ENCODE results near the gene RABGAP1L.

RABGAP1L gene

DNA sequence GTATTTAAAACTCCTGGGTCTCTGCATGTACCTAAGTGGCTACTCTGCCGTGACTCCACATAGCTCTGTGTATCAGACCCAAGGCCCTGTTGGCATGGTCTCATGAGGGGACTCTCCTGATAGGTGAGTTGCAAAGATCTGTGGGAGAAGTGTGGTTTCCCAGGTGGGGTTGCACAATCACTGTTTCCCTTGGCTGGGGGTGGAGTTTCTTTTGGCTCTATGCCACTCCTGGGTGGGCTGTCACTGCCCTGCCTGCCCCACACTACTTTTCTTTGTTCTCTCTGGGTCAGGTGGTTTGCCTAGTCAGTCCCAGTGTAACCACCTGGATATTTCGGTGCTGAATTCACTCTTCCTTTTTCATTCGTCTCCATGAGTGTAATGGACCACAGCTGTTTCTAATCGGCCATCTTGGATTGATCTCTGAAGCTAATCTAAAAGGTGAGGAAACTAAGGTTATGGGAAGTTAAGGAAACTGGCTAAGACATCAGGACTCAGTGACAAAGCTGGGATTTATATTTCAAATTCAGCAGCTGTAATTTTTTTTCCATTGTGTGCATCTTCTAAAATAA is 743.3 kb downstream of the RABGAP1L start:
- DNase-seq, result no peak

DNA sequence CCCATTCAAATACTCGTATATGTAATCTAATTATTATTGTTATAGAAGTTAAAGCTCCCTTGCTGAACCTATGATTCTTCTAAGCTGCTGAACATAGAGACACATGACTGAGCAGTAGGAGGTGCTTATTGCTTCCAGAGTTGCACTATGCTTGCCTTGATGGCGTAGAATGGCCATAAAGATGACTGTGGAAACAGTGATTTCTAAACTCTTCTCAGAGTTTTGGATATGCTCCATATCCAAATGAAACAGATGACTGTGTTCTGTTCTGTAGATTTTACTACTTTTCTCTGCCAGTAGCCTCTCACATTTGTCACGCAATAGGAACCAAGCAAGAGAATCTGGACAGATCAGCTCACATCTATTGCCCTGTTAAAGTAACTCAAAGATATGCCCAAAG is 752.3 kb downstream of the RABGAP1L start:
- DNase-seq, result no peak

DNA sequence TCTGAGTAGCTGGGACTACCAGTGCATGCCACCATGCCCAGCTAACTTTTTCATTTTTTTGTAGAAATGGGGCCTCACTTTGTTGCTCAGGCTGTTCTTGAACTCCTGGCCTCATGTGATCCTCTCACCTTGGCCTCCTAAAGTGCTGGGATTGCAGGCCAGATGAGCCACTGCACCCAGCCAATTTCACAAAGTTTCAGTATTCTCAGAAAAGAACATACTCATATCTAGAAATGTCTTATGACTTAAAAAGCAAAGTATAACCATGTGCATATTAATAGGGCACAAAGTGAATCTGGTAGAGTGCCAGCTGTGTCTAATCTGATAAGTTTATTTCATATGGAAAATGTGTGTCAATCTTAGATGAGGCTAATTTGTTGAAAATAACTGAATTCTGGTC is 752.9 kb downstream of the RABGAP1L start:
- DNase-seq, result no peak

DNA sequence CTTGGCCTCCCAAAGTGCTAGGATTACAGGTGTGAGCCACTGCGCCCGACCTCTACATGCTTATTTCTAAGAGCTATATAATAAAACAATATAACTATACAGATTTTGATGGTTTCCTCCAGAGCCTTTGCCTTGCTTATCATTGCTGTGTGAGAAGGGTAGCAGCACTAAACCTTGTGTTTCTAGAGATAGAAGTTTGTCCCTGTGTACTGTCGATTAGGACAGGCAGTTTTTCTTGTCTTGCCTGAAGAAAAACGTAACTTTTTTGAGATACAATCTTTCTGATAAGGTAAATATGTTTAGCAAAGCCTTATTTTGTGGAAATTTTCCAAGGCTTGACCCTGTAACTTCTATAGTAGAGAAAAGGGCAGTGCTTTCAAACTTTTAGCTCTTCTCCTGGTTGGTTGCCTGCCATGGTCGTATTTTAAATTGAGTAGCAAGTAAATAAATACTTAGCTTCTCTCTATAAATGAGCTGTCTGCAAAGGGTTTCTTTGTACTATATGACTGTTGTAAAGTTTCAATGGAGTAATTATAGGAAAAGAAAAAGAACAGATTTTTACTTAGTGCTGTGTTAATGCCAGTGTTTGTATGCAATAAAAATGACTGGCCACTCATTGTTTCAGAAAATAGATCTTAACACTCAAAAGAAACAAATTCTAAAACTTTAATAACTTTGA is 754.0 kb downstream of the RABGAP1L start:
- no peak for DNase-seq

DNA sequence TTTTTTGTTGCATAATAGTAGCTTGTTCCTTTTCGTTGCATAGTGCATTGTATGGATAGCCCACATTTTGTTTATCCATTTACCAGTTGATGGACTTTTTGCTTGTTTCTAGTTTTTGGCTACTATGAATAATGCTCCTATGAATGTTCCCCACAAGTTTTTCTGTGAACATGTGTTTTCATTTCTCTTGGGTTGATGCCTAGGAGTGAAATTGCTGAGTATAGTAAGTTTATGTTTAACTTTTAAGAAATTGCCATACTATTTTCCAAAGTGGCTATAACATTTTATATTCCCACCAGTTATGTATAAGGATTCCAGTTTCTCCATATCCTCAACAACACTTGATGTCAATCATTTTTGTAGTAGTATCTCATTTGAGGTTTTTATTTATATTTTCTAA is 755.7 kb downstream of the RABGAP1L start:
- DNase-seq, result no peak

DNA sequence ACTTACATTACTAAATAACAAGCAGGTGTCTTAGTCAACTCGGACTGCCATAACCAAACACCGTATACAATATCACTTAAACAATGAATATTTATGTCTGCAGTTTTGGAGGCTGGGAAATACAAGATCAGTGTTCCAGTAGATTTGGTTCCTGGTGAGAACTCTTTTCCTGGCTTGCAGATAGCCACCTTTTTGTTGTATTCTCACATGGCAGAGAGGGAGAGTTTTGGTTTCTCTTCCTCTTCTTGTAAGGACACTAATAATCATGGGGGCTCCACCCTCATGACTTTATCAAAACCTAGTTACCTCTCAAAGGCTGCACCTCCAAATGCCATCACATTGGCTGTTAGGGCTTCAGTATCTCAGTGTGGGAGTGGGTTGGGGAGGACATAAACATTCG is 757.5 kb downstream of the RABGAP1L start:
- no peak for DNase-seq

DNA sequence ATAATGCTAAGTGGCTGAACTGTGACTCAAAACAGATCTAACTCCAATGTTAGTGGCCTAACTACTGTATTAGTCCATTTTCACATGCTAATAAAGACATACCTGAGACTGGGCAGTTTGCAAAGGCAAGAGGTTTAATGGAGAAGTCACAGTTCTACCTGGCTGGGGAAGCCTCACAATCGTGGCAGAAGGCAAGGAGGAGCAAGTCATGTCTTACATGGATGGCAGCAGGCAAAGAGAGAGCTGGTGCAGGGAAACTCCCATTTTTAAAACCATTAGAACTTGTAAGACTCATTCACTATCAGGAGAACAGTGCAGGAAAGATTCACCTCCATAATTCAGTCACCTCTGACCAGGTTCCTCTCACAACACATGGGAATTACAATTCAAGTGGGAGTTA is 760.8 kb downstream of the RABGAP1L start:
- DNase-seq, result no peak

DNA sequence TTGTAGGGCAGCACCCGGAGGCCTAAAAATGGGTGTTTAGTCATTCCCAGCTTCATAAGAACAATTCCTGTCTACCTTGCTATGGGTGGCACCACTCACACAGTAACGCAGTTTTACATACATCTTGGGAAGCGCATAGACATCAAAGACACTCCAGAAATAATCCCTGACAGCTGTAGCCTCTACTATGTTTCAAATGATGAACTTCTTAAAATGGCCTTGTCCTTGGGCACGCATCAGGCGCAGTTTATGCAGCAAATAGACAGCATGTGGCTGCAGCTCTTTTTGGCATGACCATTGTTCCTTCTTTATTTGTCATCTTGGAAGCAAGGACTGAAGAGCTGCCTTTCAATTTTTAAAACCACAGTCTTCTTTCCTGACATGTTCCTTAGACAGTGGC is 762.8 kb downstream of the RABGAP1L start:
- no peak for DNase-seq

DNA sequence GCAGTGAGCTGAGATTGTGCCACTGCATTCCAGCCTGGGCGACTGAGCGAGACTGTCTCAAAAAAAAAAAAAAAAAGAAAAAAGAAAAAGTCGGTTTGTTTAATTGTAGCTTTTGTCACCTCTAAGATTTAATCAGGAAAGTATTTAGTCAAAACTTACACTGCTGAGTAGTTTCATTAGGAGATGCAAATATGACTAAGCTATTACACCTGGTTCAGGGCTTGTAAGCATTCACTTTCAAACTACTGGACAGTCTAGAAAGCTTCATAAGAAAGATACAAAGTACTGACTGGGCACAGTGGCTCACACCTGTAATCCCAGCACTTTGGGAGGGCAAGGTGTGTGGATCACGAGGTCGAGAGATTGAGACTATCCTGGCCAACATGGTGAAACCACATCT is 764.5 kb downstream of the RABGAP1L start:
- no peak for DNase-seq

DNA sequence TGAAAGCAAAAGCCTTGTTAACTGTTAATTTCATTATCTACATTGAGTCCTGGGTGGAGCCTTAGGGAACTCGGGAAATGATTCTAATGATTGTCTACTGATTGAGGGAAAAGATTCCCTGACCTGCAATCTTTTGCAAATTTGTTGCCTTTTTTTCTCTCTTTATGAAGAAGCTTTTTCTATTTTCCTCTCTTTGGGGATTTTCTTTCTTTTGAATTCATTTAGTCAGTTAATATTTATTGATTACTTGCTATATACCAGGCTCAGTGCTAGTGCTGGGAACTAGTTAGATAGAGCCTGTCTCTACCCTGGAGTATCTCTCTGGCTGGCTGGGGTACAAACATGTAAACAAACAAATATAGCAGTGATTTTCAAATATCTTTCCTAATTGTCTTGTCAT is 769.2 kb downstream of the RABGAP1L start:
- no peak for DNase-seq

DNA sequence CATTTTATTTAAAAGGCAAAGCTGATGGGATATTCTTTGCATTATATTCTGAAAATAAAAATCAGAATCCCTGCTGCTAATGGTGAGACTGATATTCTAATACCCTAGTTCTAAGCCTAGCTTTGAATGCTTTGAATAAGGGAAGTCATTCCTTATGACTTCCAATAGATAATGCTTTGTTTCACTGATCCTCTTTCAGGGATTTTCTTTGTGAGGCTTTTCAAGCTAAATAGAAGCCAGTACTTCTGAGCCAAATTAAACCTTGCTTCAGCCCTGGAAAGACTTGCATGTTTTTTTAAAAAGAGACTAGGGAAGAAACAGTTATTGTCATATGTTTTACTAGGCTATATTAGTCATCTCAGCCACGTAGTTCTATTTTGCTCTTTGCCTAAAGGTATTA is 771.9 kb downstream of the RABGAP1L start:
- DNase-seq, result no peak

DNA sequence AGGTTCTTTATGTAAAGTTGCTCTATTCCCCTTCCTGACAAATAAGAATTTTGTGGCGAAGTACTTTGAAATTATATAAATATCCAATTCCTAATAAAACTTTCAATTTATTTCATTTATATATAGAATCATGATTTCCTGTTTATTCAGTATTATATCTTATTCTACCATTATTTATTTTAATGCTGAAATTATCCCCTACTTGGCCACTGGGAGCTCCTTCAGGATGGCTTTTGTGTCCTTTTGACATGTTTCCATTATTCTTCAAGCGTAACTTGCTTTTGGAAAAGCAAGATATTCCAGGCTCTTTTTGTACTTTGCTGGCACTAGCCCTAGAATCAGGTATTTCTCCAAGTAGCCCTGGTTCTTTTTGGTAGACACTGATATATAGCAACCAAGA is 773.3 kb downstream of the RABGAP1L start:
- DNase-seq, result no peak

DNA sequence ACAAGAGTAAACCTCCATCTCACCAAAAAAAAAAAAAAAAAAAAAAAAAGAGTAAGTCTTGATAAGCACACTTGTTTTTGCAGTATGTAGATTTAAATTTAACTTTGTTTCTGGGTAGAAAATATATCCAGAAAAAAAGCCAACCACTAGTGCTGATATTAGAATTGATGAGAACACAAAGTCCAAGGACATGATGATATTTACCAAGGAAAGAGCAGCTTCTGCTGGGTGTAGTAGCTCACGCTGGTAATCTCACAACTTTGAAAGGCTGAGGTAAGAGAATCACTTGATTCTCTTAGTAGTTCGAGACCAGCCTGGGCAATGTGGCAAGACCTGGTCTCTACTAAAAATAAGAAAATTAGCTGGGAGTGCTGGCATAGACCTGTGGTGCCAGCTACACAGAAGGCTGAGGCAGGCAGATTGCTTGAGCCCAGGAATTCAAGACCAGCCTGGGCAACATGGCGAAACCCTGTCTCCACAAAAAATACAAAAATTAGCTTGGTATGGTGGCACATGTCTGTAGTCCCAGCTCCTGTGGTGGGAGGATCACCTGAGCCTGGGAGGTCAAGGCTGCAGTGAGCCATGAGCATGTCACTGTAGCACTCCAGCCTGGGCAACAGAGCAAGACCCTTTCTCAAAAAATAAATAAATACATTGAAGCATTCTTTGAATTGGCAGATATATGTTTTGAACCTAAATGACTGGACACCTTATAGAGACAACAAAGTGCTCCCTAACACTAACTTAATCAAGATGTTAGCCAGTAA is 776.8 kb downstream of the RABGAP1L start:
- no peak for DNase-seq

DNA sequence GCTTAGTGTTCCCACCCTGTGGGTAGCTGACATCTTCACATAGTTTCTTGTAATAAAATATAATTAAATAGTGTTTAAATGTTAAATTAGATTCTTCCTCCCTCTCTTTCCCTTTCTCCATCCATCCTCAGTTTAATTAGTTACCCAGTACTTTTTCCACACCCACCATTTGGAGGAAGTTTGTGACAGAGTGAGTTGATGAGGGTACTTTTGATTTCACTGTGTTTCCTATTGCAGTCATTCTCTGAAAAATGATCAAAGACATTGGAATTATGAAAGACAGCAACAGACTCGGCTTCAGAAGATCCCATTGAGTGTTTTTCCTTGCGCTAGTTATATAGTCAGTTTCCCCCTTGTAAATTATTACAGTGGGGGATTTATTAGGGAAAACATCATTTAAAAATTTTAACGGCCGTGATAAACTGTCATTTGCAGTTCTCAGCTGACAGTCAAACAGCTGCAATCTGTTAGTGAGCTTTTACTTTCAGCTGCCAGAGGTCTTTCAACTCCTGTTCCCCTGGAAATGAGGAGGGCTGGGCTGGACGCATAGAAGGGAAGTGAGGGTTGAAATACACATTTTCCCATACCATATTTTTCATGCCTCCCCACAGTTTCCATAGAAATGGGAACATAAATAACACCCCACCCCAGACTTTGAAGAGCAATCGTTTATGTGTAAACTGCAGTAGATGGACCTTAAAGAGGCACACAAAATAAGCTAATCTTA is 779.1 kb downstream of the RABGAP1L start:
- DNase-seq, result no peak

DNA sequence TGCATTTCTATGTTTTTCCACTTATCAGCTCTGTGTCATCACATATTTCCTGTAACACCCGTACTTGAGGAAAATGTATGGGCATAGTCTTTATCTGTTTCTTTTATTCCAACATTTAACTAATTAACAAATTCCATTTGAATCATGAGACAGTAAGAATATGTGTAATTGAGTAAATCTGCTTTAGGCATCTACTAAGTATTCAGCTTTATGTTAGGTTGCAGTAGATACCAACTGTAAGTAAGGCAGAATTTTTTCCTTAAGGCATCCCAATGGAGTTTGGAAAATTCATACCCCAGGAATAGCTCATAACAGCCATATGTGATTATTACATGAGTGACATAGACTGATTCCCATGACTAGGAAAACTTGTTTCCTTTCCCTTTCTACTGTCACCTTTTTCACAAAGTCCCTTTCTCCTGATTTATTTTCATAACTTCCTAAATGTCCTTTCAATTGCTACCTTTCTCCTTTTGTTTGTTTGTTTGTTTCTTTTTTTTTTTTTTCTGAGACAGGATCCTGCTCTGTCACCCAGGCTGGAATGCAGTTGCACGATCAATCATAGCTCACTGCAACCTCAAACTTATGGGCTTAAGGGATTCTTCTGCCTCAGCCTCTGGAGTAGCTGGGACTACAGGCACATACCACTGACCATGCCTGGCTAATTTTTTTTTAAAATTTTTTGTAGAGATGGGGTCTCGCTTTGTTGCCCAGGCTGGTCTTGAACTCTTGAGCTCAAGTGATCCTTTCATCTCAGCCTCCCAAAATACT is 780.6 kb downstream of the RABGAP1L start:
- DNase-seq, result no peak

DNA sequence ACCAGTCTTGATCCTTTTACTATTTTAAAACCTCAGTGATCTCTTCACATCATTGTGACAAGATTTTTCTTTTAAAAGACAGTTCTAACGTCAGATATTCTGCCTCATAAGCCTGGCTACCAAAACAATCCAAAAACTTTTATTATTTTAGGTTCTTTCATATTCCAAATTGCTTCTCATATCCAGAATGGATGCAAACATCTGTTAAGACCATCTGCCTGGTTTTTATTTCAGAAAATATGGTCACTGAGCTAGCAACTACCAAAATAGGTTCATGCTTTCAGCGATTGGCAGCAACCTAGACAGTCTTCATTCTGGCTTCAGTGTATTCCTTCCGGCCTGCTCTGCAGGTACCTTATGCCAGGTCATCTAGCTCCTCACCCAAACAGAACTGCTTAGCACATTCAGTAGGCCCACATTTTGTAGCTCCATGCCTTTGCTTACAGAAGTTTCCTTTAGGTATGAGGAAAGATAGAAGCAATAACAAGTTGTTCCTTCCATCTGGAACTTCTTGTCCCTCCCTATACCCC is 781.4 kb downstream of the RABGAP1L start:
- DNase-seq, result no peak

DNA sequence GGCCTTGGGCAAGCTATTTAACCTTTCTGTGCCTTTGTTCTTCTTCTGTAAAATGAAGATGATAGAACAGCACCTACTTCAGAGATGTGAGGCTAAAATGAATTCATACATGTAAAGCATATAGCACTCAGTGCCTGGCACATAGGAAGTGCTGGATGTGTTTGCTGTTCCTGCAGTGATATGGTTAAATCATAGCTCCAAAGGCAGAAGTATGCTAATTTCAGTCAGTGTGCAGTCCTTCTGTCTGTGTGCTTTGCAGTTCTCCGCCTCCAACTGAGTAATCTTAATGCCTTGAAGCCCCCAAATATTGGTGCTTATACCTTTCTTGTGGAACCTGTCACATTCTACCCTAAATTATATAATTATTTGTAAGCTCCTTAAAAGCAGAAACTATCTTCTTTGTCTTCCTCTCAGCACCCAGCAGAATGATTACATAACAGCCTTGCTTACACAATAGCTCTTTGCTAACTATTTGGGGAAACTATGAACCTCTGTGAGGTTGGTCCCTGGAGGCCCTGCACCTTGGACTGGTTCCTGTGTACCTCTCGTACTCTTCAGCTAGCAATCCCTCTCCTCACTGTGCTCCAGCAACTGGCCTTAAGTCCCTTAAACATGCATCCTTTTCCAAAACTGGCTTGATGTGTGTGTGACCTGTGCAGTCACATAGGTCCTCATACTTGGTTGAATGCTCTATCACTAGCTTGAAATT is 783.4 kb downstream of the RABGAP1L start:
- no peak for DNase-seq

DNA sequence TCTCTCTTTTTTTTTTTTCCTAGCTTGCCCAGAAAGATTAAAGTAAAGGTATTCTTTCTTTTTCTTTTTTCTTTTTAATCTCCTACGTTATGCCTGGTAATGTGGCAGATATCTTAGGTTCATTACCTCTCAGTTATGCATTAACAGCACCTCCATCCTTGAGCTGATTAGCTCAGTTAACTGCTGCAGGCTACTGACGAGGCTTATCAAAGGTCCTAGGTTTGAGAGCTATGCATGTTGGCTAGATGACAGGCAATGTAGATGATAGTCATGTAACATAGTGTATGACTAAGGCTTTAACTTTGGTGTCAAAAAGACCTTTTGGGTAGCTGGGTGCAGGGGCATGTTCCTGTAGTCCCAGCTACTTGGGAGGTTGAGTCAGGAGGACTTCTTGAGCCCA is 786.7 kb downstream of the RABGAP1L start:
- no peak for DNase-seq

DNA sequence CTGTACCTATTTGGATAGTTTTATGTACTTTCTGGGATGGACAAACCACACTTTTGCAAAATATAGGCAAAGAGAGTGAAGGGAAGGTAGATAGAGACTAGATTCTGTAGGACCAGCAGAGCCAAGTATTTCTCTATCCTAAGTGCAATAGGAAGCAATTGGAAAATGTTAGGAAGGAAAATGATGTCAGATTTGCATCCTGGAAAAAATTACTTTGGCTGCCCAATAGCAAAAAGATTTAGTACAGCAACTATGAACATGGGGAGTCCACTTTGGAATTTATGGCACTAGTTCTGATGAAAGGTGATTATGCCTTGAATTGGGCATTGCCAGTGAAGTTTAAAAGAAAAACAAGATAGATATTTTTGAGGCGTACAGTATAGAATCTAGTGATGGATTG is 789.7 kb downstream of the RABGAP1L start:
- no peak for DNase-seq

DNA sequence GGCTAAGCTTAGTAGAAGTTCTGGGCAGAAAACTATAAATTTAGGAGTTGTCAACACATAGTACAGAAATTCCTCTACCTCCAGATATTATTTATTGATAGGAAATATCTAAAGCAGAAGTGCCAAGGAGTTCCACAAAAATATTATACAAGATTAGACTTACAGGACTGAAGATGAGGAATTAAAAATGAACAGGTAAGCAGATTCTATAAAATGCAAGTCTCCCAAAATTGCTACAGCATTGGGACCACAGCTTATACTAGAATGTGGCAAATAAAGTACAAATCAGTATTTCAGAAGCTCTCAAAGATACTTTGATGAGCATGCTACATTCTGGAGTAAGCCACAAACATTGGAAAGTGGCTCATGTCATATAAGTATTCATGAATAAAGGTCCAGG is 790.3 kb downstream of the RABGAP1L start:
- DNase-seq, result no peak

DNA sequence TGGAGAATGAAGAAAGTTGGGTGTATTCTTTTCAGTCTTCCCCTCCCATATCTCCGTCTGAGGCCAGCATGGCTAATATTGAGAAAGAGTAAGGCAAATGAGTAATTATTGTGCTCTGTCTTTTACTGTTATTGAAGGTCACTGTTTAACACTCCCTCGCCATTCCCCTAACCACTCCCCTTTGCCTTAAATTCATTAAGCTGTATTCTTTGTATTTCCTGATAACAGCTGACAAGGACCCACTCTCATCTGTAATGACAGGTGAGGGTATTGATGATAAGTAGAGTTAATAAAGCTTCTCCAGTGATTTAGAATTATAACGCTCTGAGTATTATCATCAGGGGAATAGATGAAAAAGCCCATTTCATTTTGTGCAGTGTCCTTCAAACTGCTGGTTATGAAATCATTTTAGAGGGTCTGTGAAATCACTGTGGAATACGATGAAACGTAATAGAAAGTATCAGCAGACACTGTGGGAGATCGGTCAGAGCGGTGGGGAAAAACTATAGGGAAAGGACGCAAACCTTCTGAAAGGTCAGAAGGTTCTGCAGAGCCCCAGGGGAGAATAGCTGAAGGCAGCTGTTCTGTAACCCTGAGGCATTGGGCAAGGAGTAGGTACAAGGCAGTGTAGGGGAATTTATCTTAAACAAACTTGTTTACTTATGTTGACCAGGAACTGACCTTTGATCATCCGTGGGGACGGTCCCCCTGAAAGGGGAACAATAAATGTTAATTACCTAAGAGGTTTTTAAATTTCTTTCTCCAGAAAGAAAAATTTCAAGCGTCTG is 794.2 kb downstream of the RABGAP1L start:
- no peak for DNase-seq
